ENCODE measurements around the gene AKT3. TPM values are rescaled to one million over a fixed set of nuclear protein-coding genes. Genes with fewer than 3 reads are reported as not detected.

The AKT3 gene
- polyA plus RNA-seq, 1 donor (not counting 4 experiments of a cell fraction or from before 2014, with no cell fraction given) = 2.9 TPM

GRCh38 chr1:243734308-243734695 lies 115.7 kb downstream of the AKT3 start:
- Histone ChIP-seq H3K4me3 (ENCODE audit: control insufficient read depth in 2 of 3, extremely low read depth in 1 of 3, insufficient read depth in 2 of 3, low read depth in 1 of 3, low read length in 3 of 3) (no peak overlapping the region), H2AFZ (ENCODE audit: control insufficient read depth, low read length) (no peak overlapping the region), H3K4me2 (ENCODE audit: control insufficient read depth, extremely low read depth, insufficient read depth, low read depth, low read length) (no peak overlapping the region), H3K27me3 (ENCODE audit: control insufficient read depth, extremely low read depth, insufficient read depth, low read length) (no peaks in the 10 kb centered on the region), H3K79me2 (ENCODE audit: control insufficient read depth, insufficient read depth, low read length) (no peaks in the 10 kb centered on the region), H3K36me3 (ENCODE audit: control insufficient read depth in 2 of 2, extremely low read depth in 1 of 2, insufficient read depth in 2 of 2, low read length in 2 of 2) (no peaks in the 10 kb centered on the region), H3K4me1 (ENCODE audit: control insufficient read depth, extremely low read depth, insufficient read depth, low read length) (no peaks in the 10 kb centered on the region), H3K9me1 (ENCODE audit: control insufficient read depth, extremely low read depth, insufficient read depth, low read length) (no peaks in the 10 kb centered on the region), H4K20me1 (ENCODE audit: control insufficient read depth, extremely low read depth, insufficient read depth, low read length) (no peaks in the 10 kb centered on the region), H3K9ac (ENCODE audit: control insufficient read depth, extremely low read depth, insufficient read depth, low read length) (no peak overlapping the region), H3K9me3 (ENCODE audit: control insufficient read depth, low read depth, low read length) (peaks cover 1% of the 10 kb centered on the region), H3K27ac (ENCODE audit: control insufficient read depth, insufficient read depth, low read length) (no peak overlapping the region)
- FAIRE-seq = peak; percentile 64
- dilution Hi-C loops (cut with MboI; ENCODE audit: extremely low pct_ligation_motif_present, low sequenced_read_pairs) = no loop called here
- no peak for TF ChIP-seq CTCF (optimal IDR thresholded peaks at IDR 0.05 in 1 of 3, IDR thresholded peaks at IDR 0.05 in 1 of 3, conservative IDR thresholded peaks at IDR 0.05 in 1 of 3; ENCODE audit: extremely low read depth in 1 of 3, insufficient read depth in 2 of 3, low read length in 3 of 3)
- no peak for TF ChIP-seq EZH2 (IDR thresholded peaks at IDR 0.05; ENCODE audit: low read length)
- DNase-seq (ENCODE audit: low read depth, low spot score) = no peak

- no peak for FAIRE-seq
Observed at GRCh38 chr1:243733670-243734307, 116.3 kb downstream of the AKT3 start.

More at GRCh38 chr1:243733670-243734307, 116.3 kb downstream of the AKT3 start:
- Histone ChIP-seq H3K4me1 (ENCODE audit: control insufficient read depth, extremely low read depth, insufficient read depth, low read length) (no peaks in the 10 kb centered on the region), H2AFZ (ENCODE audit: control insufficient read depth, low read length) (no peak overlapping the region), H4K20me1 (ENCODE audit: control insufficient read depth, extremely low read depth, insufficient read depth, low read length) (no peaks in the 10 kb centered on the region), H3K9ac (ENCODE audit: control insufficient read depth, extremely low read depth, insufficient read depth, low read length) (no peak overlapping the region), H3K9me3 (ENCODE audit: control insufficient read depth, low read depth, low read length) (peaks cover 1% of the 10 kb centered on the region), H3K36me3 (ENCODE audit: control insufficient read depth in 2 of 2, extremely low read depth in 1 of 2, insufficient read depth in 2 of 2, low read length in 2 of 2) (no peaks in the 10 kb centered on the region), H3K4me2 (ENCODE audit: control insufficient read depth, extremely low read depth, insufficient read depth, low read depth, low read length) (no peak overlapping the region), H3K4me3 (ENCODE audit: control insufficient read depth in 2 of 3, extremely low read depth in 1 of 3, insufficient read depth in 2 of 3, low read depth in 1 of 3, low read length in 3 of 3) (no peak overlapping the region), H3K27me3 (ENCODE audit: control insufficient read depth, extremely low read depth, insufficient read depth, low read length) (no peaks in the 10 kb centered on the region), H3K79me2 (ENCODE audit: control insufficient read depth, insufficient read depth, low read length) (no peaks in the 10 kb centered on the region), H3K27ac (ENCODE audit: control insufficient read depth, insufficient read depth, low read length) (no peak overlapping the region), H3K9me1 (ENCODE audit: control insufficient read depth, extremely low read depth, insufficient read depth, low read length) (no peaks in the 10 kb centered on the region)
- dilution Hi-C loops (cut with MboI; ENCODE audit: extremely low pct_ligation_motif_present, low sequenced_read_pairs) = no loop called here
- no peak for DNase-seq (ENCODE audit: low read depth, low spot score)
- TF ChIP-seq CTCF (optimal IDR thresholded peaks at IDR 0.05 in 1 of 3, IDR thresholded peaks at IDR 0.05 in 1 of 3, conservative IDR thresholded peaks at IDR 0.05 in 1 of 3; ENCODE audit: extremely low read depth in 1 of 3, insufficient read depth in 2 of 3, low read length in 3 of 3) = no peak
- no peak for TF ChIP-seq EZH2 (IDR thresholded peaks at IDR 0.05; ENCODE audit: low read length)
